ENCODE measurements around the gene ATL1.

The ATL1 gene

GRCh38 chr14:50605766-50606165, 45.8 kb downstream of the ATL1 start:
- no peak overlapping the region for H3K4ac ChIP-seq (ENCODE audit: low read length)
- H3K27ac ChIP-seq (replicated peaks; ENCODE audit: low read length): no peak overlapping the region
- H3K9me3 ChIP-seq (replicated peaks in 1 of 2; ENCODE audit: control insufficient read depth in 2 of 2, insufficient read depth in 1 of 2, low read depth in 1 of 2, low read length in 2 of 2): no peaks in the 10 kb centered on the region
- no peak overlapping the region for H4K8ac ChIP-seq (ENCODE audit: low read depth, low read length)
- no peaks in the 10 kb centered on the region for H3K27me3 ChIP-seq (ENCODE audit: control insufficient read depth in 3 of 3, insufficient read depth in 3 of 3, low read depth in 1 of 3, low read length in 3 of 3)
- H2BK15ac ChIP-seq (ENCODE audit: low read length): no peak overlapping the region
- H3K9ac ChIP-seq (ENCODE audit: low read depth, low read length, poor library complexity): no peak overlapping the region
- H2BK120ac ChIP-seq (ENCODE audit: low read depth, low read length): no peak overlapping the region
- no peak overlapping the region for H3K18ac ChIP-seq (ENCODE audit: low read length)
- H2AK5ac ChIP-seq (ENCODE audit: low read depth, low read length): no peak overlapping the region
- no peak for DNase-seq (ENCODE audit: low spot score)
- no peak overlapping the region for H3K23ac ChIP-seq (ENCODE audit: low read depth, low read length, poor library complexity)
- no CpG with 5 or more reads among the region's 1 CpG for WGBS, 2 donors (ENCODE audit: extremely low coverage in 2 of 2, insufficient read length in 2 of 2, insufficient replicate concordance in 1 of 2)
- no peaks in the 10 kb centered on the region for H3K4me1 ChIP-seq (ENCODE audit: control insufficient read depth in 2 of 2, insufficient read depth in 1 of 2, low read depth in 1 of 2, low read length in 2 of 2)
- H4K91ac ChIP-seq (ENCODE audit: low read depth, low read length, poor library complexity): no peak overlapping the region
- H3K36me3 ChIP-seq (replicated peaks in 1 of 2; ENCODE audit: control insufficient read depth in 2 of 2, insufficient read depth in 2 of 2, low read length in 2 of 2): peaks cover 0 to 7% of the 10 kb centered on the region in 2 donors
- no peak overlapping the region for H3K4me2 ChIP-seq (ENCODE audit: insufficient read depth, low read length, poor library complexity, severe bottlenecking)
- H3K4me3 ChIP-seq (ENCODE audit: low read length in 2 of 2): no peak overlapping the region
- no peak overlapping the region for H3K14ac ChIP-seq (ENCODE audit: low read length)
- no peak overlapping the region for H2BK5ac ChIP-seq (ENCODE audit: low read length)
- H3K79me1 ChIP-seq (ENCODE audit: low read depth, low read length): no peaks in the 10 kb centered on the region
- no peak overlapping the region for H2BK12ac ChIP-seq (ENCODE audit: low read length)
- no peak overlapping the region for H2AFZ ChIP-seq (ENCODE audit: low read length)

DNA sequence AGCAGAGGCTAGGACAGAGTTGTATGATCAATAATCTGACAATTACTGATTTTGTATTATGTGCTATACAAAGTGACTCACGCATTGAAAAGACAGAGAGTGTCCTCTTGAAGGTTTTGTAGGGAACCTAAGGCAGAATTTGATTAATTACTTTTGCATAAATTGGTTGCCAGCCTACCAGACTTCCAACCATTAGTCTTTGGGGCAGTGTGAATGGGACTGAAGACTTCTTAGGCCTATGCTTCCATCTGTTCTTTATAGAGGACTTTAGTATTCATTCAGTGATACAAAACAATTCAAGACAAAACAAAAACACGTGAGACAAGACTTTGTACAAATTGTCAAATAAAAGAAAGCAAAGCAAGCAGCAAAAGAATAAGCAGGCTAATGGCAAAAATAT, 46.5 kb downstream of the ATL1 start:
- Histone ChIP-seq H3K79me1 (ENCODE audit: low read depth, low read length) (no peaks in the 10 kb centered on the region), H3K4me1 (ENCODE audit: control insufficient read depth in 2 of 2, insufficient read depth in 1 of 2, low read depth in 1 of 2, low read length in 2 of 2) (no peaks in the 10 kb centered on the region), H3K36me3 (replicated peaks in 1 of 2; ENCODE audit: control insufficient read depth in 2 of 2, insufficient read depth in 2 of 2, low read length in 2 of 2) (peaks cover 0 to 7% of the 10 kb centered on the region in 2 donors), H3K4ac (ENCODE audit: low read length) (no peak overlapping the region), H2BK120ac (ENCODE audit: low read depth, low read length) (no peak overlapping the region), H3K4me2 (ENCODE audit: insufficient read depth, low read length, poor library complexity, severe bottlenecking) (no peak overlapping the region), H2AK5ac (ENCODE audit: low read depth, low read length) (no peak overlapping the region), H4K91ac (ENCODE audit: low read depth, low read length, poor library complexity) (no peak overlapping the region), H2BK5ac (ENCODE audit: low read length) (no peak overlapping the region), H2BK12ac (ENCODE audit: low read length) (no peak overlapping the region), H4K8ac (ENCODE audit: low read depth, low read length) (no peak overlapping the region), H2AFZ (ENCODE audit: low read length) (no peak overlapping the region), H3K4me3 (ENCODE audit: low read length in 2 of 2) (no peak overlapping the region), H2BK15ac (ENCODE audit: low read length) (no peak overlapping the region), H3K18ac (ENCODE audit: low read length) (no peak overlapping the region), H3K14ac (ENCODE audit: low read length) (no peak overlapping the region), H3K27me3 (ENCODE audit: control insufficient read depth in 3 of 3, insufficient read depth in 3 of 3, low read depth in 1 of 3, low read length in 3 of 3) (no peaks in the 10 kb centered on the region), H3K9me3 (replicated peaks in 1 of 2; ENCODE audit: control insufficient read depth in 2 of 2, insufficient read depth in 1 of 2, low read depth in 1 of 2, low read length in 2 of 2) (no peaks in the 10 kb centered on the region), H3K27ac (replicated peaks; ENCODE audit: low read length) (no peak overlapping the region), H3K9ac (ENCODE audit: low read depth, low read length, poor library complexity) (no peak overlapping the region), H3K23ac (ENCODE audit: low read depth, low read length, poor library complexity) (no peak overlapping the region)
- WGBS, 2 donors (ENCODE audit: extremely low coverage in 2 of 2, insufficient read length in 2 of 2, insufficient replicate concordance in 1 of 2): no CpG with 5 or more reads among the region's 2 CpGs
- no peak for DNase-seq (ENCODE audit: low spot score)

- WGBS, 2 donors (ENCODE audit: extremely low coverage in 2 of 2, insufficient read length in 2 of 2, insufficient replicate concordance in 1 of 2): no CpG with 5 or more reads among the region's 3 CpGs
- Histone ChIP-seq H3K14ac (ENCODE audit: low read length) (no peak overlapping the region), H2BK5ac (ENCODE audit: low read length) (no peak overlapping the region), H3K4me1 (ENCODE audit: control insufficient read depth in 2 of 2, insufficient read depth in 1 of 2, low read depth in 1 of 2, low read length in 2 of 2) (no peaks in the 10 kb centered on the region), H3K18ac (ENCODE audit: low read length) (no peak overlapping the region), H3K23ac (ENCODE audit: low read depth, low read length, poor library complexity) (no peak overlapping the region), H2AFZ (ENCODE audit: low read length) (no peak overlapping the region), H3K27ac (replicated peaks; ENCODE audit: low read length) (no peak overlapping the region), H2AK5ac (ENCODE audit: low read depth, low read length) (no peak overlapping the region), H3K36me3 (replicated peaks in 1 of 2; ENCODE audit: control insufficient read depth in 2 of 2, insufficient read depth in 2 of 2, low read length in 2 of 2) (peaks cover 0 to 7% of the 10 kb centered on the region in 2 donors), H3K79me1 (ENCODE audit: low read depth, low read length) (no peaks in the 10 kb centered on the region), H3K4me3 (ENCODE audit: low read length in 2 of 2) (no peak overlapping the region), H3K4ac (ENCODE audit: low read length) (no peak overlapping the region), H4K8ac (ENCODE audit: low read depth, low read length) (no peak overlapping the region), H4K91ac (ENCODE audit: low read depth, low read length, poor library complexity) (no peak overlapping the region), H2BK12ac (ENCODE audit: low read length) (no peak overlapping the region), H3K9me3 (replicated peaks in 1 of 2; ENCODE audit: control insufficient read depth in 2 of 2, insufficient read depth in 1 of 2, low read depth in 1 of 2, low read length in 2 of 2) (no peaks in the 10 kb centered on the region), H2BK15ac (ENCODE audit: low read length) (no peak overlapping the region), H3K9ac (ENCODE audit: low read depth, low read length, poor library complexity) (no peak overlapping the region), H3K27me3 (ENCODE audit: control insufficient read depth in 3 of 3, insufficient read depth in 3 of 3, low read depth in 1 of 3, low read length in 3 of 3) (no peaks in the 10 kb centered on the region), H3K4me2 (ENCODE audit: insufficient read depth, low read length, poor library complexity, severe bottlenecking) (no peak overlapping the region), H2BK120ac (ENCODE audit: low read depth, low read length) (no peak overlapping the region)
- no peak for DNase-seq (ENCODE audit: low spot score)
Observed at GRCh38 chr14:50607181-50607580, 47.2 kb downstream of the ATL1 start.

DNA sequence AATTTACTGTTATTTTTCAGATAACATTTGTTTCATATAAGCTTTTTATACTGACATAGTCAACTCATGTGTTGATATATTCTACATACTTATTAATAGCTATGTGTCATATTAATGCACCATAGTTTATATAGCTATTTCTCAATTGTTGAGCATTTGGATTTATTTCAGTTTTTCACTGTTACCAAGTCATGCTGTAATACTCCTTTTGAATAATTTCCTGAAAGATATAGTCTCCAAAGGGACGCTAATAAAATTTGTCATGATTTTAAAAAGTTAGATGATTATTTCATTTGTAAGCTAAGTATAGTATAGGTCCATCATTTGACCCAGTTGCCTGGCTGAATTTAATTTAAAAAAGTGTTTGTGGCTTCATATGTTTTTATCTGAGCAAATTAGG, 47.8 kb downstream of the ATL1 start:
- peaks cover 0 to 7% of the 10 kb centered on the region in 2 donors for H3K36me3 ChIP-seq (replicated peaks in 1 of 2; ENCODE audit: control insufficient read depth in 2 of 2, insufficient read depth in 2 of 2, low read length in 2 of 2)
- no peaks in the 10 kb centered on the region for H3K79me1 ChIP-seq (ENCODE audit: low read depth, low read length)
- H3K23ac ChIP-seq (ENCODE audit: low read depth, low read length, poor library complexity): no peak overlapping the region
- no CpG with 5 or more reads among the region's 1 CpG for WGBS, 2 donors (ENCODE audit: extremely low coverage in 2 of 2, insufficient read length in 2 of 2, insufficient replicate concordance in 1 of 2)
- no peaks in the 10 kb centered on the region for H3K27me3 ChIP-seq (ENCODE audit: control insufficient read depth in 3 of 3, insufficient read depth in 3 of 3, low read depth in 1 of 3, low read length in 3 of 3)
- H3K4me1 ChIP-seq (ENCODE audit: control insufficient read depth in 2 of 2, insufficient read depth in 1 of 2, low read depth in 1 of 2, low read length in 2 of 2): no peaks in the 10 kb centered on the region
- H4K91ac ChIP-seq (ENCODE audit: low read depth, low read length, poor library complexity): no peak overlapping the region
- no peak overlapping the region for H3K14ac ChIP-seq (ENCODE audit: low read length)
- H3K9ac ChIP-seq (ENCODE audit: low read depth, low read length, poor library complexity): no peak overlapping the region
- no peak for DNase-seq (ENCODE audit: low spot score)
- no peak overlapping the region for H2BK15ac ChIP-seq (ENCODE audit: low read length)
- H3K27ac ChIP-seq (replicated peaks; ENCODE audit: low read length): no peak overlapping the region
- H2BK5ac ChIP-seq (ENCODE audit: low read length): no peak overlapping the region
- H2BK12ac ChIP-seq (ENCODE audit: low read length): no peak overlapping the region
- no peak overlapping the region for H2BK120ac ChIP-seq (ENCODE audit: low read depth, low read length)
- H2AFZ ChIP-seq (ENCODE audit: low read length): no peak overlapping the region
- no peak overlapping the region for H3K4me3 ChIP-seq (ENCODE audit: low read length in 2 of 2)
- no peak overlapping the region for H3K4me2 ChIP-seq (ENCODE audit: insufficient read depth, low read length, poor library complexity, severe bottlenecking)
- H3K4ac ChIP-seq (ENCODE audit: low read length): no peak overlapping the region
- H3K9me3 ChIP-seq (replicated peaks in 1 of 2; ENCODE audit: control insufficient read depth in 2 of 2, insufficient read depth in 1 of 2, low read depth in 1 of 2, low read length in 2 of 2): no peaks in the 10 kb centered on the region
- H4K8ac ChIP-seq (ENCODE audit: low read depth, low read length): no peak overlapping the region
- no peak overlapping the region for H3K18ac ChIP-seq (ENCODE audit: low read length)
- no peak overlapping the region for H2AK5ac ChIP-seq (ENCODE audit: low read depth, low read length)

Data from neuronal stem cell (in vitro differentiated cells).